IPS-18a (cell line): ENCODE data around the gene DHX15.

Experiments used
- H3K27ac ChIP-seq: one replicate; pipeline ENCODE4 v1.5.1; 2013; ENCODE audit warnings: low read length
- H3K27me3 ChIP-seq: one replicate; pipeline ENCODE4 v1.6.1; 2013; ENCODE audit warnings: mild to moderate bottlenecking, low read length; ENCODE audit not compliant: control insufficient read depth, insufficient read depth
- H3K36me3 ChIP-seq: one replicate; pipeline ENCODE4 v1.6.1; 2013; ENCODE audit warnings: low read depth, low read length; ENCODE audit not compliant: control insufficient read depth
- H3K4me1 ChIP-seq: one replicate; pipeline ENCODE4 v1.6.1; 2013; ENCODE audit warnings: low read depth, low read length; ENCODE audit not compliant: control insufficient read depth
- H3K4me3 ChIP-seq: one replicate; pipeline ENCODE4 v1.5.1; 2013; ENCODE audit warnings: low read length
- H3K9ac ChIP-seq: one replicate; pipeline ENCODE4 v1.6.1; 2013; ENCODE audit warnings: mild to moderate bottlenecking, low read length, moderate library complexity
- H3K9me3 ChIP-seq: one replicate; pipeline ENCODE4 v1.6.1; 2013; ENCODE audit warnings: low read depth, low read length; ENCODE audit not compliant: control insufficient read depth

Gene DHX15

GRCh38 chr4:24529555-24529954 lies 54.8 kb downstream of the DHX15 start:
- Histone ChIP-seq H3K27me3 (no peaks in the 10 kb centered on the region), H3K36me3 (peaks cover 85% of the 10 kb centered on the region), H3K4me1 (no peaks in the 10 kb centered on the region), H3K9ac (no peak overlapping the region), H3K9me3 (no peaks in the 10 kb centered on the region), H3K27ac (no peak overlapping the region), H3K4me3 (no peak overlapping the region)

DNA sequence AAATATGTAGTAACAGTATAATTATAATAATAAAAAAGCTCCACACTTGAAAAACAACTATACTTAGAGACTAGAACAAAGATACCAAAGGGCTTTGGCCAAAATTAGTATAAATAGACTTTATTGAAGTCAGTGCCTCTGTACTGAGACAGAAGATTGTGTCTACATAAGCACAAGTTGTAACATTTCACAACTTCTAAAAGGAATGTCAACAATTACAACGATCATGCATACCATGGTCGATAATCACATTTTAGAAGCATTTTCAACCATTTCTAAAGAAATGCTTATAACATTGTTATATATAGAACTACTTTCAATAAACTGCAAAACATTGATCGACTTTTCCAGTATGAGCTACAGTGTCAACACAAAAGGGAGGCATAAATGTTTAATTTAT lies 57.0 kb downstream of the DHX15 start:
- H3K27ac ChIP-seq, result no peak overlapping the region
- no peak overlapping the region for H3K4me3 ChIP-seq
- no peaks in the 10 kb centered on the region for H3K4me1 ChIP-seq
- peaks cover 72% of the 10 kb centered on the region for H3K36me3 ChIP-seq
- no peak overlapping the region for H3K9ac ChIP-seq
- H3K27me3 ChIP-seq, result no peaks in the 10 kb centered on the region
- no peaks in the 10 kb centered on the region for H3K9me3 ChIP-seq

DNA sequence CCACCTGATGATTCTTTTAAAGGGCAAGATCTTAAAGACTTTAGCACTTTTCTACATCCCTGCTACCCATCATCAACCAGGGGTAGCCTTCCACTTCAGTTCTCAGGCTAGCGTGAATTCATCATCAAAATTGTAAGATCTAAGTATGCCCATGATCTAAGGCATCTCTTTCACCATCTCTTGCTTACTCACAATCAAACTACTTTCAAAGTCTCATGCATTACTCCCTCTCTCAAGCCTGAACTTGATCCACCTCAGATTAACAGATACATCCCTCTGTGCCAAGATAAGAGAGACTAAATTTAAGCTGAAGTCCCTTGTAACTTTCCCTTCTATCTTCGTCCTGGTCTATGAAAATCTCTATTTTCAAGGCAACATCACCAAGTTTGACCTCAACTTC lies 62.8 kb downstream of the DHX15 start:
- no peak overlapping the region for H3K27ac ChIP-seq
- H3K27me3 ChIP-seq, result no peaks in the 10 kb centered on the region
- H3K4me3 ChIP-seq, result no peak overlapping the region
- no peaks in the 10 kb centered on the region for H3K4me1 ChIP-seq
- no peaks in the 10 kb centered on the region for H3K9me3 ChIP-seq
- no peak overlapping the region for H3K9ac ChIP-seq
- peaks cover 35% of the 10 kb centered on the region for H3K36me3 ChIP-seq

GRCh38 chr4:24519649-24520048 lies 64.7 kb downstream of the DHX15 start:
- Histone ChIP-seq H3K9ac (no peak overlapping the region), H3K27me3 (no peaks in the 10 kb centered on the region), H3K4me3 (no peak overlapping the region), H3K4me1 (peaks cover 4% of the 10 kb centered on the region), H3K27ac (no peak overlapping the region), H3K9me3 (no peaks in the 10 kb centered on the region), H3K36me3 (peaks cover 20% of the 10 kb centered on the region)

DNA sequence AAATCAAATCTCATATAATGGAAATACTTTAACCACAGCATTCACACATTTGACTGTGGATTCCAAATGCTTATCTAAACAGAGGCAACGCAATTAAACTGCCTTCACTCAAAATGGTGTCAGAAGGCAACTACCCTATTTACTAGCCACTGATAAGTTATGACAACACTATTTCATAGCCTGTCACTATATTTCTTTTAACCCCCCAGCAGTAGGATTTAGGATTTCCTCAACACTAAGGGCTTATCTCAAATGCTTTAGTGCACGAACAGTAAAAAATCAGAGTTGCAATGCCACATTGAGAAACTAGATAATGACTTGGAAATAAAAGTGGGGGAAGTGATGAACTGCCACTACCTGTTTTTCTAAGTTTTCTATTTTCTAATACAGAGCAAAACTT lies 66.7 kb downstream of the DHX15 start:
- Histone ChIP-seq H3K9me3 (no peaks in the 10 kb centered on the region), H3K4me1 (peaks cover 4% of the 10 kb centered on the region), H3K27me3 (no peaks in the 10 kb centered on the region), H3K27ac (no peak overlapping the region), H3K36me3 (peaks cover 10% of the 10 kb centered on the region), H3K9ac (no peak overlapping the region), H3K4me3 (no peak overlapping the region)

GRCh38 chr4:24516926-24517325 lies 67.4 kb downstream of the DHX15 start:
- H3K4me3 ChIP-seq, result no peak overlapping the region
- no peak overlapping the region for H3K27ac ChIP-seq
- H3K36me3 ChIP-seq, result peaks cover 10% of the 10 kb centered on the region

GRCh38 chr4:24515698-24516097 lies 68.7 kb downstream of the DHX15 start:
- Histone ChIP-seq H3K4me3 (no peak overlapping the region), H3K27me3 (no peaks in the 10 kb centered on the region), H3K9ac (no peak overlapping the region), H3K36me3 (peaks cover 10% of the 10 kb centered on the region), H3K27ac (no peak overlapping the region), H3K9me3 (no peaks in the 10 kb centered on the region), H3K4me1 (peaks cover 17% of the 10 kb centered on the region)

More at GRCh38 chr4:24516926-24517325, 67.4 kb downstream of the DHX15 start:
- Histone ChIP-seq H3K9ac (no peak overlapping the region), H3K4me1 (peaks cover 5% of the 10 kb centered on the region), H3K27me3 (no peaks in the 10 kb centered on the region), H3K9me3 (no peaks in the 10 kb centered on the region)

DNA sequence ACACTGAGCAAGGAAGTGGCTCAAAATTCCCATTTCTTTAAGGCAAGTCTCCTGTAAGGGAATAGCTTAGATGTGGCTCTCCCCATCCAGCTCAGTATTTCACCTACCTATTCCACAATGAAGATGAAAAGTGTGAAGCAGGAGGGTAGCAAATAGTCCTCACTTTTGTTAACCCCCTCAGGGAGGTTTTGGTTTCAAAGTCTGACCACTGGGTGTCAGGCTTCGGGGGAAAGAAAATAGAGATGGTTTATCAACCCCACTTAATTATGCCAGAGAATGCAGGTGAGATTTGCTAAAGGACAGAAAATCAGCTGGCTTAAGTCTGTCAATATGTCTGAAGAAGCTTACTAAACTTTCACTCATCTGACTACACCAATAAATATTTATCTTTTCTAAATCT lies 69.5 kb downstream of the DHX15 start:
- Histone ChIP-seq H3K27me3 (no peaks in the 10 kb centered on the region), H3K9me3 (no peaks in the 10 kb centered on the region), H3K4me3 (no peak overlapping the region), H3K36me3 (peaks cover 10% of the 10 kb centered on the region), H3K4me1 (peaks cover 26% of the 10 kb centered on the region), H3K27ac (no peak overlapping the region), H3K9ac (no peak overlapping the region)

DNA sequence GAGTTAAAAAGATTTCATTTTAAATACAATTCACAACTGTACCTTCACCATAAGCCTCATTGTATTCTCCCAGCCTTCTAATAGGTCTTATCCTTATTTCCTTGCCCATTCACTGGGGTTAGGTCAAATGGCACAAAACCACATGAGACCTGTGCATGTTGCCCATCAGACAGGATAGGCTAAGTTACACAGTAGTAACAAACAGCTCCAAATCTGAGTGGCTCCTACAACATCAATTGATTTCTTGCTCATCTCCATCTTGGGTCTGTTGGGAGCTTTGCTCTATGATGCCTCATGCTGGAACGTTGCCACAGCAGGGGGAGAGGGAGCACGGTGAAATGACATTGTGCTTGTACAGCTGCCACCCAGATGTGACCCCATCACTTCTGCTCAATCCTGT lies 70.6 kb downstream of the DHX15 start:
- no peaks in the 10 kb centered on the region for H3K27me3 ChIP-seq
- no peaks in the 10 kb centered on the region for H3K9me3 ChIP-seq
- H3K4me3 ChIP-seq, result no peak overlapping the region
- H3K9ac ChIP-seq, result no peak overlapping the region
- no peak overlapping the region for H3K27ac ChIP-seq
- peaks cover 6% of the 10 kb centered on the region for H3K36me3 ChIP-seq
- H3K4me1 ChIP-seq, result peaks cover 28% of the 10 kb centered on the region

GRCh38 chr4:24511371-24512063 lies 72.8 kb downstream of the DHX15 start:
- no peaks in the 10 kb centered on the region for H3K27me3 ChIP-seq
- H3K9me3 ChIP-seq, result no peaks in the 10 kb centered on the region
- H3K9ac ChIP-seq, result no peak overlapping the region
- no peaks in the 10 kb centered on the region for H3K36me3 ChIP-seq
- H3K27ac ChIP-seq, result no peak overlapping the region
- peaks cover 40% of the 10 kb centered on the region for H3K4me1 ChIP-seq
- H3K4me3 ChIP-seq, result no peak overlapping the region

DNA sequence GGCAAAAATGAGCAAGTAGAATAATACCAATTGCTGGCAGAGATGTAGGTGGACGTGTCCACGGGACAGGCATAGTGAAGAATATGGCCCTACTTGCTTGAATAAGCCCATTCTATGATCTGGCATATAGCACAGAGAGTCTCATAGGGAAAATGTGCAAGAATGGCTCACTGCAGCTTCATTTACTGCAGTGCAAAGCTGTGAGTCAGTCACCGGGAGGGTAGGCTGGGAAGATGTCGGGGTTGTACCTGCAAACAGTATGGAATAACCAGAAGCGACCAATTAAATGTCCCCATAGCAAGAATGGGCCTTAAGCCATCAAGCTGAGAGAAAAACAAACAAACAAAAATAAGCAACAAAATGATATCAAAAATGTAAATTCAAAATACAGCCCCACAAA lies 74.3 kb downstream of the DHX15 start:
- Histone ChIP-seq H3K27ac (no peak overlapping the region), H3K36me3 (no peaks in the 10 kb centered on the region), H3K27me3 (no peaks in the 10 kb centered on the region), H3K9me3 (no peaks in the 10 kb centered on the region), H3K9ac (no peak overlapping the region), H3K4me1 (peaks cover 37% of the 10 kb centered on the region), H3K4me3 (no peak overlapping the region)

- H3K9ac ChIP-seq, result no peak overlapping the region
- no peaks in the 10 kb centered on the region for H3K27me3 ChIP-seq
These were observed 75.8 kb downstream of the DHX15 start for GRCh38 chr4:24508541-24508940.

More at GRCh38 chr4:24508541-24508940, 75.8 kb downstream of the DHX15 start:
- Histone ChIP-seq H3K9me3 (no peaks in the 10 kb centered on the region), H3K4me3 (no peak overlapping the region), H3K27ac (no peak overlapping the region), H3K36me3 (no peaks in the 10 kb centered on the region), H3K4me1 (peaks cover 37% of the 10 kb centered on the region)
